Measurements from ENCODE around the gene TST.

TST gene

GRCh38 chr22:37053310-37054055 lies 34.2 kb upstream of the TST start:
- no peak for DNase-seq

GRCh38 chr22:37052386-37053309 lies 33.4 kb upstream of the TST start:
- no peak for DNase-seq

- peak; percentile 24 for DNase-seq
Observed at GRCh38 chr22:37051391-37052385, 32.4 kb upstream of the TST start, which contains the start of gene KCTD17. TSS of gene KCTD17 (plus strand) at chr22:37051742. CDS start at chr22:37051761, 19 bp downstream.

- no peak for DNase-seq
Observed at GRCh38 chr22:37050913-37051312, 31.7 kb upstream of the TST start.

- DNase-seq, result no peak
Observed at GRCh38 chr22:37049224-37049623, 30.0 kb upstream of the TST start.

GRCh38 chr22:37048133-37048532 lies 28.9 kb upstream of the TST start:
- no peak for DNase-seq

GRCh38 chr22:37047006-37047405 lies 27.8 kb upstream of the TST start:
- no peak for DNase-seq

DNA sequence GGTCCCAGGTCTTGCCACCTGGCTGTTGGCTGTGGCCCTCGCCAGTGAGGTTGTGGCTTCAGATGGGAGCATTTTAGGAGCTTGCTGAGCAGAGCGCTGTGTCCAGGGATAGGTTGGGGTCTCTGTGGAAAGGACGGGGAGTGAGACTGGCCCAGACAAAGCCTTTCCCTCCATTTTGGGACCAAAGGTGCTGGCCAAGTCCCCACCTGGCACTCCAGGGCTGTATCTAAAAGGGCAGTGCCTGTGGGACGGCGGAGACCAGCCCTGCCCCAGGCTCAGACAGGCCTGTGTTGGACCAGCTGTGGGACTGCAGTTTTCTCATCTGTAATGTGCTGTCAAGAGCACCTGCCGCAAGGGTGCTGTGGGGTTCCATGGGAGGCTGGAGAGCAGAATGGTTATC lies 27.3 kb upstream of the TST start:
- no peak for DNase-seq

- no peak for DNase-seq
Observed at GRCh38 chr22:37045958-37046357, 26.7 kb upstream of the TST start.

GRCh38 chr22:37044634-37045625 lies 25.7 kb upstream of the TST start:
- no peak for DNase-seq

DNA sequence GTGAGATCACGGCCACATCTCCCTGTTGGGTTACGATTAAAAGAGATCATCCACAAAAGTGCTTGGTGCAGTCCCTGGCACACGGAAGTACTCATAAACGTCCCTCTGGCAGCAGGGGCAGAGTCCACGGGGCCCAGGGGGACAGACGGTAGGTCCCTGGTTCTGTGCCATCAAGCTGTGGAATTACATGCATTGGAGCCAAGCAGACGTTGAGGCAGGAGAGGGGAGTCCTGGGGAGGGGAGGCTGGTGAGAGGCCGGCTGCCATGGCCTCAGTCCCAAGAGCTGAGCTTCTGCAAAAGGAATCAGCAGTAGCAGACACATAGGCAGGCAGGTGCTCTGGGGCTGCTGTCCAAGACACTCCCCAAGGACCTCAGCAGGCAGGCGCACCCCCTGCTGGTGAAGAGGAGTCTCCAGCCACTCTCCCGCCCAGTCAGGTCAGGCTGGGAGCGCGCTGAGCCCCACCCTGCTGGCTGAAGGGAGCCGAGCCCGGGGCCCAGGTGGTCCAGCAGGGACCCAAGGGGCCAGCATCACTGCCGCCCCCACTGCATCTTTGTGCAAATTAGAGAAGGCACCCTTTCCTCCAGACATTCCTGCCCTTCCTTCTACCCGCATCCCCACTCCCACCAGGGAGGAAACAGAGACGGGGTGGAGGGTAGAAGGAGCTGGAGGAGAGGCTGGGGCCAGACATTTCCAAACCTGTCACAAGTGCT lies 24.7 kb upstream of the TST start:
- DNase-seq, result peak; percentile 28

- DNase-seq, result no peak
Observed at GRCh38 chr22:37043209-37043827, 24.1 kb upstream of the TST start.

GRCh38 chr22:37039466-37039865 lies 20.2 kb upstream of the TST start:
- no peak for DNase-seq

- no peak for DNase-seq
Observed at GRCh38 chr22:37037669-37038068, 18.4 kb upstream of the TST start.

DNA sequence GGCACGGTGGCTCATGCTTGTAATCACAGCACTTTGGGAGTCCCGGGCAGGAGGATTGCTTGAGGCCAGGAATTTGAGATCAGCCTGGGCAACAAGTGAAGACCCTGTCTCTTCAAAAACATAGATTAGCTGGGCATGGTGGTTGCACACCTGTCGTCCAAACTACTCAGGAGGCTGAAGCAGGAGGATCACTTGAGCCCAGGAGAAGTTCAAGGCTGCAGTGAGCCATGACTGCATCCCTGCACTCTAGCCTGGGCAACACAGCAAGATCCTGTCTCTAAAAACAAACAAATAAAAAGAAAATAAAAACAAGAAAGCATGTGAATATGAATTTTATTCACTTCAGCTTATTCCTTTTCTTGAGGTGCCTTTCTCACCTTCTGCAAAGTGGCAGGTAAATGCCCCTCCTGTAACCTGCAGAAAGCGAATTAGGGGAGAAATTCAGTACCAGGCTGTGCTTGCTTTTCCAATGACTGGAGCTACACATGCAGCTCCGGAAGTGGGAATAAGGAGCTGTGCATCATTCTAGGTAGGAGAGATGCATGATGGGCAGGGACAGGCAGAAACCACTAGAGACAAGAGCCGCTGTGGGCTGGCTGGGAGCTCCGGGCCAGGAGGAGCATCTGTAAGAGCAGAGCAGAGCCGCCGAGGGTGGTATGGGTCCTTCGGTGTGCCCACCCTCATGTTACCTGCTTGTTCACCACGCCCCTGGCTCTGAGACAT lies 17.6 kb upstream of the TST start:
- no peak for DNase-seq

DNA sequence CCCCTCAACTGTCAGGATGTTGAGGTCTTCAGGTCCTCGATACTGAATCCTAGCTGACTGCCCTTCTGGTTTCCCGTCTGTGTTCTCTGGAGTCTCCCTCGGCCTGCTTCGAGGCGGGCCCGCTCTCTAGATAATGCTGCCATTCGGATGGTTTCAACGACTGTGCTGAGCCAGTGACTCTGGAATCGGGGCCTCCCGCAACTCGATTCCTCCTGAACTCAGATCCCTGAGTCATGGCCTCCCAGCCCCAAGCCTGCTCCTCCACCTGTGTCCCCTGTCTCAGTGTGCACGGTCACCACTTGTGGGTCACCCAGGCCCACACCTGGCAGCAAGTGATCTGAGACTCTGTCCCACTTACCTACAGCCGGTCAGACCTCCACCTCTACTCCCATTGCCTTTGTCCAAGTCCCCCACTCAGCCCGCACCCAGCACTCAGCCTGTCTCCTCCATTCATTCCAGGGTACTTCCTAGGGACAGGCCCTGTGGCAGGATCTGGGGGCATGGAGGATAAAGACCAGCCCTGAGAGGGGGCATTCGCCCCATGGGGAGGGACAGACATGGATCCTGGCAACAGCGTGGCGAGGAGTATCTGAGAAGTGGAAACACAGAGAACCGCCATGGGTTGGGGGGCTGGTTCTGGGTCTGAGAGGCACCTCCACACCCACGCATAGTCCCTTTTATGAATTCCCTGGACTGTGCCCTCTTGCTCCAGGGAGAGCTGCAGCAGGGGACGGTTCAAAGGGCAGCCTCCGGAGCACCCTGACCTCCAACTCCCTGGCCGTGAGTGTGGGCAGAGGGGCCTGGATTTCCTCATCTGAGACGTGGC lies 14.6 kb upstream of the TST start:
- DNase-seq, result no peak

GRCh38 chr22:37032535-37033460 lies 13.6 kb upstream of the TST start:
- no peak for DNase-seq

GRCh38 chr22:37032134-37032534 lies 12.9 kb upstream of the TST start:
- no peak for DNase-seq

Data from NCI-H510A treated with DMSO at 0.1 percent for 48 hours (cell line).